K562 (cell line): ENCODE data around the gene PRICKLE2.

ENCODE experiments used
- CEBPB ChIP-seq: fragments of 450-650 bp; IDR thresholded peaks from 2 replicates; pipeline ENCODE4 v1.6.1; 2016; ENCODE audit warnings: missing genetic modification characterization, missing compliant biosample characterization
- CEBPZ ChIP-seq: fragments of 150-350 bp; IDR thresholded peaks from 2 replicates; pipeline ENCODE4 v1.6.1; 2014; ENCODE audit warnings: low read depth, mild to moderate bottlenecking, low read length, borderline replicate concordance
- CHCHD3 ChIP-seq: fragments of 250-450 bp; sonication (Bioruptor Pico); IDR thresholded peaks from 2 replicates; pipeline ENCODE4 v2.1.2; 2022; ENCODE audit warnings: mild to moderate bottlenecking
- CREB1 ChIP-seq, 2 experiments: sonication (generic) in 1 of 2; formaldehyde crosslinking in 1 of 2; IDR thresholded peaks; 2 replicates each; pipeline versions ENCODE4 v1.6.1 to v1.8.0; 2012 to 2022; ENCODE audit warnings: inconsistent platforms in 1 of 2, mild to moderate bottlenecking in 1 of 2, missing genetic modification reagents in 1 of 2, moderate library complexity in 1 of 2
- CTCF ChIP-seq, 3 experiments: IDR thresholded peaks in 2 of 3; conservative IDR thresholded peaks in 1 of 3; 2 replicates each; pipeline ENCODE4 v1.5.1; 2011 to 2012; ENCODE audit warnings: low read length in 3 of 3, mild to moderate bottlenecking in 3 of 3, control low read depth in 2 of 3, improper control_type of control experiment in 1 of 3, inconsistent platforms in 1 of 3, low read depth in 1 of 3, mixed read lengths in 1 of 3, moderate library complexity in 1 of 3; ENCODE audit not compliant: insufficient read depth in 2 of 3
- MXI1 ChIP-seq: IDR thresholded peaks from 2 replicates; pipeline ENCODE4 v1.6.1; 2011; ENCODE audit warnings: low read depth, mild to moderate bottlenecking, improper control_type of control experiment, low read length
- NFRKB ChIP-seq: fragments of 450-650 bp; IDR thresholded peaks from 2 replicates; pipeline ENCODE4 v1.6.1; 2016; ENCODE audit warnings: low read depth
- RAD21 ChIP-seq, 2 experiments: fragments of 250-450 bp in 1 of 2; fragments of 450-650 bp in 1 of 2; sonication (Bioruptor Pico) in 1 of 2; formaldehyde crosslinking in 1 of 2; IDR thresholded peaks in 1 of 2; conservative IDR thresholded peaks in 1 of 2; 2 replicates each; pipeline versions ENCODE4 v1.4.0 to v1.8.0; 2020 to 2022; ENCODE audit warnings: mild to moderate bottlenecking in 2 of 2, moderate library complexity in 1 of 2
- REST ChIP-seq, 2 experiments: fragments of 450-650 bp; formaldehyde crosslinking in 1 of 2; IDR thresholded peaks; 2 replicates each; pipeline versions ENCODE4 v1.4.0 to v1.6.1; 2014 to 2020; ENCODE audit warnings: mild to moderate bottlenecking in 2 of 2, borderline replicate concordance in 1 of 2, low read depth in 1 of 2
- TAF1 ChIP-seq: IDR thresholded peaks from 2 replicates; pipeline ENCODE4 v1.6.1; 2011; ENCODE audit warnings: mild to moderate bottlenecking, low read length, moderate library complexity; ENCODE audit not compliant: insufficient read depth, control insufficient read depth, severe bottlenecking; ENCODE audit errors: extremely low read depth
- ZBTB43 ChIP-seq: sonication (generic); formaldehyde crosslinking; IDR thresholded peaks from 2 replicates; pipeline ENCODE4 v1.8.0; 2023; ENCODE audit warnings: mild to moderate bottlenecking, missing genetic modification reagents
- ZEB2 ChIP-seq: fragments of 450-650 bp; IDR thresholded peaks from 2 replicates; pipeline ENCODE4 v1.6.1; 2016

GRCh38 chr3:64129106-64129505 lies 96.2 kb downstream of the PRICKLE2 start:
- no peak for TF ChIP-seq CEBPZ
- TF ChIP-seq CREB1 (IDR thresholded peaks at IDR 0.05), result no peak
- no peak for TF ChIP-seq CREB1 (CRISPR knock-in tag; IDR thresholded peaks at IDR 0.05)
- no peak for TF ChIP-seq MXI1
- TF ChIP-seq CTCF (IDR thresholded peaks at IDR 0.05 in 2 of 3, conservative IDR thresholded peaks at IDR 0.05 in 1 of 3; ENCODE audit: insufficient read depth in 2 of 3, low read depth in 1 of 3, low read length in 3 of 3), result no peak
- no peak for TF ChIP-seq CEBPB (tag)
- no peak for TF ChIP-seq CHCHD3
- no peak for TF ChIP-seq TAF1
- TF ChIP-seq NFRKB, result no peak
- TF ChIP-seq ZBTB43 (CRISPR knock-in tag), result no peak
- TF ChIP-seq RAD21 (CRISPR knock-in tag; conservative IDR thresholded peaks at IDR 0.05 in 1 of 2, IDR thresholded peaks at IDR 0.05 in 1 of 2), result no peak
- no peak for TF ChIP-seq REST (IDR thresholded peaks at IDR 0.05; ENCODE audit: borderline replicate concordance)
- TF ChIP-seq REST (CRISPR knock-in tag; IDR thresholded peaks at IDR 0.05; ENCODE audit: low read depth), result no peak
- no peak for TF ChIP-seq ZEB2
